Astrocyte (in vitro differentiated cells and primary cell): Measurements from ENCODE around the gene AHCY. TPM values are rescaled to one million over a fixed set of nuclear protein-coding genes. Genes with fewer than 3 reads are reported as not detected.

ENCODE experiments used
- DNase-seq: peaks from one replicate; pipeline ENCODE4 v3.0.0-alpha.2; 2010; ENCODE audit warnings: low read depth
- FAIRE-seq: peaks from 2 replicates; lab custom pipeline; 2011; peaks lifted over from hg19 to GRCh38; lab: Jason Lieb, UNC
- H2AFZ ChIP-seq: 2 replicates; pipeline ENCODE4 v1.6.0; 2012; ENCODE audit warnings: low read depth, low read length, inconsistent platforms
- H3K27ac ChIP-seq: 2 replicates; pipeline ENCODE4 v1.5.1; 2011; ENCODE audit warnings: low read depth, low read length, inconsistent platforms
- H3K27me3 ChIP-seq: 2 replicates; pipeline ENCODE4 v1.6.0; 2011; ENCODE audit warnings: low read length, inconsistent platforms; ENCODE audit not compliant: insufficient read depth
- H3K36me3 ChIP-seq: 2 replicates; pipeline ENCODE4 v1.5.1; 2011; ENCODE audit warnings: low read length, inconsistent platforms; ENCODE audit not compliant: insufficient read depth
- H3K4me1 ChIP-seq: 2 replicates; pipeline ENCODE4 v1.5.1; 2011; ENCODE audit warnings: low read length, inconsistent platforms; ENCODE audit not compliant: insufficient read depth
- H3K4me2 ChIP-seq: 2 replicates; pipeline ENCODE4 v1.6.0; 2012; ENCODE audit warnings: low read length, inconsistent platforms
- H3K4me3 ChIP-seq: 2 replicates; pipeline ENCODE4 v1.5.1; 2011; ENCODE audit warnings: low read depth, mild to moderate bottlenecking, low read length, inconsistent platforms; ENCODE audit not compliant: insufficient read depth
- H3K79me2 ChIP-seq: 2 replicates; pipeline ENCODE4 v1.6.0; 2012; ENCODE audit warnings: mild to moderate bottlenecking, low read length, inconsistent platforms; ENCODE audit not compliant: insufficient read depth
- H3K9ac ChIP-seq: 2 replicates; pipeline ENCODE4 v1.6.0; 2012; ENCODE audit warnings: mild to moderate bottlenecking, low read length, inconsistent platforms
- H3K9me3 ChIP-seq: 2 replicates; pipeline ENCODE4 v1.5.1; 2012; ENCODE audit warnings: low read depth, mild to moderate bottlenecking, low read length, inconsistent platforms; ENCODE audit not compliant: insufficient read depth
- H4K20me1 ChIP-seq: 2 replicates; pipeline ENCODE4 v1.6.0; 2012; ENCODE audit warnings: low read length, inconsistent platforms; ENCODE audit not compliant: insufficient read depth
- H3K27ac Mint-ChIP-seq: one replicate; pipeline ENCODE4 v1.8.0; 2021; ENCODE audit warnings: mild to moderate bottlenecking, mixed read lengths; ENCODE audit not compliant: unreplicated experiment
- H3K27me3 Mint-ChIP-seq: one replicate; pipeline ENCODE4 v1.8.0; 2021; ENCODE audit warnings: low read depth, mixed read lengths; ENCODE audit not compliant: unreplicated experiment
- H3K36me3 Mint-ChIP-seq: one replicate; pipeline ENCODE4 v1.8.0; 2021; ENCODE audit warnings: low read depth, mixed read lengths; ENCODE audit not compliant: unreplicated experiment
- H3K4me1 Mint-ChIP-seq: one replicate; pipeline ENCODE4 v1.8.0; 2021; ENCODE audit warnings: low read depth, mixed read lengths; ENCODE audit not compliant: unreplicated experiment
- H3K4me3 Mint-ChIP-seq: one replicate; pipeline ENCODE4 v1.8.0; 2021; ENCODE audit warnings: mild to moderate bottlenecking, moderate library complexity, mixed read lengths; ENCODE audit not compliant: unreplicated experiment
- H3K9me3 Mint-ChIP-seq: one replicate; pipeline ENCODE4 v1.8.0; 2021; ENCODE audit warnings: mild to moderate bottlenecking, mixed read lengths; ENCODE audit not compliant: unreplicated experiment
- CTCF ChIP-seq: IDR thresholded peaks from 2 replicates; pipeline ENCODE4 v1.5.1; 2011; ENCODE audit warnings: low read depth, mild to moderate bottlenecking, inconsistent platforms, low read length, moderate library complexity; ENCODE audit not compliant: insufficient read depth
- EZH2 ChIP-seq: IDR thresholded peaks from 2 replicates; pipeline ENCODE4 v1.6.1; 2012; ENCODE audit warnings: mild to moderate bottlenecking, low read length, inconsistent platforms; ENCODE audit not compliant: insufficient read depth
- total RNA-seq: library from RNA; stranded (reverse); gene quantifications from 2 replicates; pipeline ENCODE4 v1.2.1, GENCODE V29; 2021

AHCY gene
- total RNA-seq, 1 donor from 2014 or later = 203 TPM

DNA sequence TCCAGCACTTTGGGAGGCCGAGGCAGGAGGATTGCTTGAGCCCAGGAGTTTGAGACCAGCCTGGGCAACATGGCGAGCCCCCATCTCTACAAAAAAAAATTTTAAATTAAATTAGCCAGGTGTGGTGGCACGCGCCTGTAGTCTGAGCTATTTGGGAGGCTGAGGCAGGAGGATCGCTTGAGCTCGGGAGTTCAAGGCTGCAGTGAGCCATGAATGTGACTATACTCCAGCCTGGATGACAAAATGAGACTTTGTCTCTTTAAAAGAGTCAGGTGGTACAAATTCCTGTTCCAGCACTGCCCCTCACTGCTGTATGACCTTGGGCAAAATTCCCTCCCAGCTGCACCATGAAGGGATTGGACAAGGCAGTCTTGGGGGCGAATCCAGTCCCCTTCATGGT is 28.5 kb downstream of the AHCY start:
- H3K27me3 ChIP-seq = no peaks in the 10 kb centered on the region
- FAIRE-seq = no peak
- H4K20me1 ChIP-seq = peaks cover 17% of the 10 kb centered on the region
- no peak for DNase-seq
- H3K9ac ChIP-seq = no peak overlapping the region
- peaks cover 15% of the 10 kb centered on the region for H3K4me1 ChIP-seq
- Mint-ChIP-seq H3K4me3 (no peak overlapping the region), H3K27me3 (no peaks in the 10 kb centered on the region), H3K4me1 (peaks cover 9% of the 10 kb centered on the region), H3K27ac (no peak overlapping the region), H3K36me3 (peaks cover 45% of the 10 kb centered on the region), H3K9me3 (no peaks in the 10 kb centered on the region)
- TF ChIP-seq EZH2 (no peak), CTCF (no peak)
- peaks cover 9% of the 10 kb centered on the region for H3K36me3 ChIP-seq
- no peaks in the 10 kb centered on the region for H3K9me3 ChIP-seq
- H3K4me3 ChIP-seq = no peak overlapping the region
- H3K79me2 ChIP-seq = no peaks in the 10 kb centered on the region
- no peak overlapping the region for H3K4me2 ChIP-seq
- H2AFZ ChIP-seq = no peak overlapping the region
- no peak overlapping the region for H3K27ac ChIP-seq

- Mint-ChIP-seq H3K27me3 (no peaks in the 10 kb centered on the region), H3K4me3 (no peak overlapping the region), H3K36me3 (peaks cover 32% of the 10 kb centered on the region), H3K4me1 (peaks cover 9% of the 10 kb centered on the region), H3K27ac (no peak overlapping the region), H3K9me3 (no peaks in the 10 kb centered on the region)
- H3K9me3 ChIP-seq = no peaks in the 10 kb centered on the region
- no peaks in the 10 kb centered on the region for H3K27me3 ChIP-seq
- no peak for TF ChIP-seq CTCF
- no peak overlapping the region for H2AFZ ChIP-seq
- H3K4me3 ChIP-seq = no peak overlapping the region
- no peaks in the 10 kb centered on the region for H3K79me2 ChIP-seq
- peaks cover 15% of the 10 kb centered on the region for H3K4me1 ChIP-seq
- peaks cover 14% of the 10 kb centered on the region for H4K20me1 ChIP-seq
- no peaks in the 10 kb centered on the region for H3K36me3 ChIP-seq
- H3K9ac ChIP-seq = no peak overlapping the region
- DNase-seq (peak; percentile 90), FAIRE-seq (peak; percentile 89)
- peak overlapping the region; percentile 44 for H3K4me2 ChIP-seq
- no peak overlapping the region for H3K27ac ChIP-seq
These were observed 31.2 kb downstream of the AHCY start for GRCh38 chr20:34271956-34272355.

- FAIRE-seq (no peak), DNase-seq (no peak)
- no peaks in the 10 kb centered on the region for H3K9me3 Mint-ChIP-seq
- H3K9me3 ChIP-seq = no peaks in the 10 kb centered on the region
- no peak overlapping the region for H3K27ac ChIP-seq
- H3K27me3 ChIP-seq = no peaks in the 10 kb centered on the region
- H3K36me3 ChIP-seq = no peaks in the 10 kb centered on the region
- no peak overlapping the region for H3K27ac Mint-ChIP-seq
- H3K36me3 Mint-ChIP-seq = peaks cover 25% of the 10 kb centered on the region
- H3K4me1 Mint-ChIP-seq = peaks cover 9% of the 10 kb centered on the region
- H2AFZ ChIP-seq = no peak overlapping the region
- no peak overlapping the region for H3K4me2 ChIP-seq
- no peaks in the 10 kb centered on the region for H3K27me3 Mint-ChIP-seq
- no peak overlapping the region for H3K4me3 Mint-ChIP-seq
- H3K9ac ChIP-seq = no peak overlapping the region
- H4K20me1 ChIP-seq = peaks cover 11% of the 10 kb centered on the region
- no peaks in the 10 kb centered on the region for H3K79me2 ChIP-seq
- peaks cover 15% of the 10 kb centered on the region for H3K4me1 ChIP-seq
- H3K4me3 ChIP-seq = no peak overlapping the region
- TF ChIP-seq EZH2 (no peak), CTCF (no peak)
These were observed 33.0 kb downstream of the AHCY start for GRCh38 chr20:34269996-34270627.
